GM12864 (cell line): Measurements from ENCODE around the gene MOCOS.

Source experiments
- DNase-seq: peaks from one replicate; pipeline ENCODE4 v3.0.0-alpha.2; 2011; ENCODE audit warnings: low read depth
- H3K4me3 ChIP-seq: 2 replicates; pipeline ENCODE4 v1.5.1; 2011; ENCODE audit warnings: mild to moderate bottlenecking, low read depth, low read length, control low read depth
- TF ChIP-seq, protein P1 (sequence below): IDR thresholded peaks from 2 replicates; pipeline ENCODE4 v1.5.1; 2011; ENCODE audit warnings: low read depth, mild to moderate bottlenecking, moderate library complexity, low read length, control low read depth, inconsistent platforms; ENCODE audit errors: missing control alignments

Gene MOCOS

DNA sequence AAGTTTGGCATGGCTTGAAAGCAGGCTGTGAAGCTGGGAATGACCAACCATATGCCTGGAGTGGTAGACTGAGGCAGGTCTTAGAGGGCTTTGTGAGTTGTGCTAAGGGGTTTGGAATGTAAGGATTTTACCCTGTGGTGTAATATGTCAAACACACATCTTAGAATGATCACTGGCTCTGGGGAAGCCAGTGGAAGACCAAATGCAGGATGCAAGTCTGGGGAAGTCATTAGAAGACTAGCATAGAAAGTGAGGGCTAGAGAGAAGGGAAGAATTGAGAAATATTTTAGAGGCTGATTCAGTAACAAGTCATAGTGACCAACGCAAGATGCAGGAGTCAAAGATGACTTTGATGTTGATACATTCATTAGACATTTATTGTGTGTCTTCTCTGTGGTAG lies 106.7 kb downstream of the MOCOS start:
- no peak for DNase-seq
- H3K4me3 ChIP-seq = no peak overlapping the region
- TF ChIP-seq, protein P1, sequence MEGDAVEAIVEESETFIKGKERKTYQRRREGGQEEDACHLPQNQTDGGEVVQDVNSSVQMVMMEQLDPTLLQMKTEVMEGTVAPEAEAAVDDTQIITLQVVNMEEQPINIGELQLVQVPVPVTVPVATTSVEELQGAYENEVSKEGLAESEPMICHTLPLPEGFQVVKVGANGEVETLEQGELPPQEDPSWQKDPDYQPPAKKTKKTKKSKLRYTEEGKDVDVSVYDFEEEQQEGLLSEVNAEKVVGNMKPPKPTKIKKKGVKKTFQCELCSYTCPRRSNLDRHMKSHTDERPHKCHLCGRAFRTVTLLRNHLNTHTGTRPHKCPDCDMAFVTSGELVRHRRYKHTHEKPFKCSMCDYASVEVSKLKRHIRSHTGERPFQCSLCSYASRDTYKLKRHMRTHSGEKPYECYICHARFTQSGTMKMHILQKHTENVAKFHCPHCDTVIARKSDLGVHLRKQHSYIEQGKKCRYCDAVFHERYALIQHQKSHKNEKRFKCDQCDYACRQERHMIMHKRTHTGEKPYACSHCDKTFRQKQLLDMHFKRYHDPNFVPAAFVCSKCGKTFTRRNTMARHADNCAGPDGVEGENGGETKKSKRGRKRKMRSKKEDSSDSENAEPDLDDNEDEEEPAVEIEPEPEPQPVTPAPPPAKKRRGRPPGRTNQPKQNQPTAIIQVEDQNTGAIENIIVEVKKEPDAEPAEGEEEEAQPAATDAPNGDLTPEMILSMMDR = no peak

DNA sequence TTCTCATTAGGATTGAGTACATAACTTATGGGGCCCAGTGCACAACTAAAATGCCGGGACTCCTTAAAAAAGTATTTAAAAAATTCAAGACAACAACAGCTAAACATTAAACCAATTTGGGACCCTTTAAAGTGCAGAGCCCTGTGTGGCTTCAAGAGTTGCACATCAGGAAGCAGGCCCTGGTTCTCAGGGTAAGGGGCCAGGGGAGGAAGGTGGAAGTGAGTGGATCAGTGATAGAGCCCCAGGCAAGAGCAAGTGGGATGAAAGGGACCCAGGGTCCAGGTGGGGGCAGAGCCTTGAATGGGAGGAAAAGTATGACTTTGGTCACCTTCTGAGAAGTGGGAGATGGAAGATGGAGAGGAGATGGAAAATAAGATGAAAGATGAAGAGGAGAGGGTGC lies 107.9 kb downstream of the MOCOS start:
- TF ChIP-seq, protein P1 = no peak
- DNase-seq = no peak

DNA sequence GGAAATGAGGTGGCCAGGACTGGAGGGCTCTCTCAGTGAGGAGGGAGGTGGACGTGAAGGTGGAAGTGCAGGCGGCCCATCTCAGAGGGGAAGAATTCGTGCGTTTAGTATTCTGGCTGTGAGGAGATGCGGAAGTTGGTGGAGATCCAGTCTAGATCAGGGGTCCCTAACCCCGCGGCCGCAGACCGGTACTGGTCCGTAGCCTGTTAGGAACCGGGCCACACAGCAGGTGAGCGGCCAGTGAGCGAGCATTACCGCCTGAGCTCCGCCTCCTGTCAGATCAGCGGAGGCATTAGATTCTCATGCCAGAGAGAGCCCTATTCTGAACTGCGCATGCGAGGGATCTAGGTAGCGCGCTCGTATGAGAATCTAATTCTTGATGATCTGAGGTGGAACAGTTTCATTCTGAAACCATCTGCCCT lies 108.6 kb downstream of the MOCOS start:
- TF ChIP-seq, protein P1 = no peak
- DNase-seq = no peak
- H3K4me3 ChIP-seq = no peak overlapping the region

More for the DNA sequence above, 107.9 kb downstream of the MOCOS start:
- H3K4me3 ChIP-seq = no peak overlapping the region

DNA sequence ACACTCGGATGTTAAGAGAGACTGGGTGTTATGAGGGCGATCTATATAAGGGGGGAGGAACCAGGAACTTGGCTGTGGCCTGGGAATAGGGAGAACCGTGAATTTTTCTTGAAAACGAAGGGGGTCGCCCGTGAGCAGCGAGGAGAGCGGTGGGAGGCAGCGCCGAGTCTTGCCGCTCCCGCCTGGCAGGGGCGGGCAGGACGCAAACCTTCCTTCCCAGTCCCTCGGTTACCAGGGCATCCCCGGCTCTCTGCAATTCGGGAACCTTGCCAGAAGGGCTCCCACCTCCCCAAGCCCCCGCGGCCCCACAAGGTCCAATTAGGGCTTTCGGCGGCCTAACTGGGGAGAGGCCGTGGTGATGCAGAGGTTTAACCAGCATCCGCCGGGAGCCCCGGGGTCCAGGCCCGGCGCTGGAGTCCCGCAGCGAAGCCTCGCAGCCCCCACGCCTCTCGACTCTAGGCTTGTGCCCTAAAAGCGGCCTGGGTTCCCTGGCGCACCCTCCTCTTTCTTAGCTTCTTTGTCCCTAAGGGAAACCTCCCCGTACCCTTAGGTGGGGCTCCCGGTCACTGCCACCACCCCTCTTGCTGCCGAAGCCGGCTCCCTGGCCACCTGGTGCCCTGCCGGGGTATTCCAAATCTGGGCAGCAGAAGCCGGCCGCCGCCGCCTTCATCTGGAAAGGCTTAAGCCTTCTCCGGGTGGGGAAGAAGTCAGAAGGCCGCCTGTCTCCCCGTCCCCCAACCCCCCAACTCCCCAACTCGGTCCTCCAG lies 109.5 kb downstream of the MOCOS start:
- TF ChIP-seq, protein P1 = no peak
- DNase-seq = no peak
- peak overlapping the region; percentile 24 for H3K4me3 ChIP-seq

DNA sequence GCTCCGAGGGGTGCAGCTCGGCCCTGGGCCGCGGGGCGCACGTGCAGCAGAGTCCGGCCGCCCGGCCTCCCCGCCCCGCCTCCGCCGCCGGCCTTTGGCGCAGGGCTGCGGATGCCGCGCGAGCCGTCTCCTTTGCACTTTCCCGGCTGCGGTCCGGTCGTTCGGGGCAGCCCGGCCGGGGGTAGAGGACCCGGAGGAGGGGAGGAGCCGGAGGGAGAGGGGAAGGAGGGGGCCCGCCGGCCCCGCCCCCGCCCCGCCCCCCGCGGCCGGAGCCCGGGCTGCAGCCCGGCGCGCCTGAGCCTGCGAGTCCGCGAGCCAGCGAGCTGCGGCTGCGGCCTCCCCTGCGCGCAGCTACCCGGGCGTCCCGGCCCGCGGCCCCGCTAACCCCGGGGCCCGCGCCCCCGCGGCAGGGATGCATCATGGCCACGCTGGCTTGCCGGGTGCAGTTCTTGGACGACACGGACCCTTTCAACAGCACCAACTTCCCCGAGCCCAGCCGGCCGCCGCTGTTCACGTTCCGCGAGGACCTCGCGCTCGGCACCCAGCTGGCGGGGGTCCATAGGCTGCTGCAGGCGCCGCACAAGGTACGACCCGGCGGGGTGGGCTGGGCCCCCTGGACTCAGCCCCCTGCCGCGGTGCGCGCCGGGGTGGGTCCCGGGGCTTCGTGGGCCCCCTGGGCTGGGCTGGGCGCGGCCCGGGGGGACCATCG lies 110.3 kb downstream of the MOCOS start, which contains the start of gene FHOD3:
TSS of gene FHOD3 (plus strand) at position 297 of the 709 bp plus-strand sequence. CDS start at position 420, 123 bp downstream.
- peak within 1 kb of the TSS; percentile 34 for H3K4me3 ChIP-seq
- no peak for DNase-seq
- TF ChIP-seq, protein P1 = no peak

DNA sequence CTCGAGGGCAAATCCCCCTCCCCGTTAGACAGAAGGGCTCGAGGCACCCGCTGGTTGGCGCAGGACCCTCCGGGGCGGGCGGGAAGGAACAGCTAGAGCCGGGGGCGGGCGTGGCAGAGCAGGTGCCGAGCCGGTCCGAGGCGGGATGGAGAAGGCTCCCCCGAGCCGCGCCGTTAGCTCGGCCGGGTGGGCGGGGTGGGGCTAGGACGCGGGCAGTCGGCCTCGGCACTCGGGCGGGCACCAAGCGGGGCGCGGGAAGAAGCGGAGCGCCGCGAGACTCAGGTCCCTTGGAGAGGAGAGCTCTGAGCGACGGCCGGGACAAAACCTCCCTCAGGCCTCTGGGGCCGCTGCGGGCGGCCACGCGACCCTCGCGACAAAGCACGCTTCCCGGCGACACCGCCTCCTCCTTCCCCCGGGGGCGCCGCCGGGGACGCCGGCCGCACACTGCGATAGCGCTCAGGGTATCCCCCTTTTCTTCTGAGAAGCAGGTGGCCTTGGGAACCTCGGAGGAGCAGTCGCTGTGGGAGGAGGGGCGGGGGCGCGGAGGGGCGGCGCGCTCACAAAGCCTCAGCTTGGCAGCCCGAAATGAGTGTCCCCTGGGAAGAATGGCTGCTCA lies 110.9 kb downstream of the MOCOS start:
- no peak for DNase-seq
- TF ChIP-seq, protein P1 = no peak
- H3K4me3 ChIP-seq = peak overlapping the region; percentile 34
